ENCODE measurements around the gene SDF4. TPM values are rescaled to one million over a fixed set of nuclear protein-coding genes. Genes with fewer than 3 reads are reported as not detected.

Gene SDF4
- total and polyA plus RNA-seq, 2 of the 4 experiments (the other 2 are of a cell fraction): 57.0 to 250 TPM

DNA sequence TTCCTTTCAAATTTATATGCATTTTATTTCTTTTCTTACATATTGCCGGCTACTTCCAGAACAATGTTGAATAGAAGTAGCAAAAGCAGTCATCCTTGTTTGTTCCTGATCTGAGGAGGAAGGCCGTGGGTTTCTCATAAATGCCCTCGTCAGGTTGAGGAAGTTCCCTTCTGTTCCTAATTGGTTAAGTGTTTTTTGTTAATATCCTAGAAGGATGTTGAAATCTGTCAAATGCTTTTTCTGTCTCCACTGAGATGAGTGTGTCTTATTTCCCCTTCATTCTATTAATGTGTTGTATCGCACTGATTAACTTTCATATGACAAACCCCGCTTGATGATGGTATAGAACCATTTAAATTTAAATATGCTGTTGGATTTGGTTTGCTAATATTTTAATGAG, 42.7 kb downstream of the SDF4 start:
- H2AFZ ChIP-seq (replicated peaks; ENCODE audit: low read length, poor library complexity): no peak overlapping the region
- no TSS peak for BruUV-seq (replicated peaks)
- no peak overlapping the region for H2AK5ac ChIP-seq (ENCODE audit: low read depth, low read length)
- H3K4ac ChIP-seq (ENCODE audit: low read depth, low read length): no peak overlapping the region
- no peaks in the 10 kb centered on the region; the same call in 1 of the 2 replicates for H3K9me3 ChIP-seq (ENCODE audit: control insufficient read depth, insufficient read depth, low read length)
- no peak overlapping the region for H4K91ac ChIP-seq (ENCODE audit: insufficient read depth, low read depth, low read length)
- H3K4me3 ChIP-seq (ENCODE audit: insufficient read depth, low read depth, low read length): no peak overlapping the region
- H3K27ac ChIP-seq (ENCODE audit: insufficient read depth, low read length): no peak overlapping the region
- H3K27me3 ChIP-seq (ENCODE audit: control insufficient read depth, insufficient read depth, low read length): no peaks in the 10 kb centered on the region
- H4K8ac ChIP-seq (ENCODE audit: low read depth in 2 of 2, low read length in 2 of 2): no peak overlapping the region
- ChIA-PET CTCF (no interaction called here), POLR2A (ENCODE audit: unreplicated experiment) (no interaction called here)
- no peak overlapping the region for H4K5ac ChIP-seq (ENCODE audit: low read depth, low read length)
- no peak overlapping the region for H2BK20ac ChIP-seq (ENCODE audit: low read depth, low read length)
- H3K56ac ChIP-seq (ENCODE audit: extremely low read depth, insufficient read depth, low read length): no peak overlapping the region
- in situ Hi-C loops (cut with MboI; ENCODE audit: low sequenced_read_pairs): no loop called here
- no peaks in the 10 kb centered on the region for H3K4me1 ChIP-seq (ENCODE audit: control insufficient read depth, insufficient read depth, low read length)
- no peak overlapping the region for H3K9ac ChIP-seq (ENCODE audit: low read depth, low read length)
- no peaks in the 10 kb centered on the region for H4K20me1 ChIP-seq (ENCODE audit: insufficient read depth, low read length)
- no peak overlapping the region for H2AK9ac ChIP-seq (replicated peaks; ENCODE audit: low read depth, low read length, poor library complexity)
- DNase-seq (no peak), ATAC-seq (ENCODE audit: low read depth) (no peak)
- no peaks in the 10 kb centered on the region for H3K9me1 ChIP-seq (ENCODE audit: insufficient read depth, low read length)
- H3K14ac ChIP-seq (replicated peaks; ENCODE audit: low read depth, low read length): no peak overlapping the region
- no peak overlapping the region for H2BK5ac ChIP-seq (ENCODE audit: low read depth, low read length, poor library complexity, severe bottlenecking)
- no peak overlapping the region for H3K18ac ChIP-seq (ENCODE audit: low read depth, low read length)
- H3K36me3 ChIP-seq (ENCODE audit: control insufficient read depth, insufficient read depth, low read length): no peaks in the 10 kb centered on the region
- intact Hi-C loops (cut with micrococcal nuclease): no loop called here
- no peaks in the 10 kb centered on the region for H3K79me1 ChIP-seq (ENCODE audit: low read depth in 1 of 2, low read length in 2 of 2)
- dilution Hi-C loops (cut with HindIII; ENCODE audit: low sequenced_read_pairs, unreplicated experiment): no loop called here
- TF ChIP-seq RCOR1 (IDR thresholded peaks at IDR 0.05; ENCODE audit: insufficient replicate concordance, low read length): no peak
- TF ChIP-seq MAZ (IDR thresholded peaks at IDR 0.05; ENCODE audit: borderline replicate concordance, low read depth, low read length): no peak
- no peak for TF ChIP-seq MAFK (IDR thresholded peaks at IDR 0.05; ENCODE audit: low read depth, low read length)
- H2BK15ac ChIP-seq (ENCODE audit: low read depth, low read length): no peak overlapping the region
- no CpG with 5 or more reads among the region's 5 CpGs for WGBS, 2 experiments (ENCODE audit: extremely low coverage in 2 of 2, insufficient read length in 1 of 2)
- H3K23ac ChIP-seq (ENCODE audit: low read depth, low read length): no peak overlapping the region
- H2BK120ac ChIP-seq (ENCODE audit: low read depth, low read length): no peak overlapping the region
- H3K4me2 ChIP-seq (ENCODE audit: low read depth, low read length): no peak overlapping the region

Data from IMR-90 (cell line).